WTC11 (cell line): Measurements from ENCODE around the gene RNF183. TPM values are rescaled to one million over a fixed set of nuclear protein-coding genes. Genes with fewer than 3 reads are reported as not detected.
"Not testable (repeated sequence)": the region's sequence is repeated elsewhere in the genome, so short reads cannot be mapped to it uniquely, and the experiment has no call there.

Source experiments
- ATAC-seq: fragments of 200-7000 bp; cut with Tn5 transposase; 2 replicates; pipeline ENCODE4 v1.10.0; 2021; ENCODE audit warnings: mild to moderate bottlenecking, moderate library complexity
- CTCF ChIA-PET: fragments of 300-600 bp; sonication (Branson Sonifier 250); formaldehyde crosslinking; loops from one replicate; lab custom pipeline; 2021; ENCODE audit warnings: antibody characterized with exemption; lab: Charles Lee
- POLR2A ChIA-PET: fragments of 350-600 bp; sonication (Branson Sonifier 250); formaldehyde crosslinking; loops from one replicate; lab custom pipeline; 2021; ENCODE audit warnings: antibody characterized with exemption; lab: Charles Lee
- DNase-seq: peaks from one replicate; pipeline ENCODE4 v3.0.0; 2021; ENCODE audit warnings: low spot score
- H3K27ac Mint-ChIP-seq: 2 replicates; pipeline ENCODE4 v1.8.0; 2021; ENCODE audit warnings: mixed read lengths
- H3K27me3 Mint-ChIP-seq: 2 replicates; pipeline ENCODE4 v1.8.0; 2021; ENCODE audit warnings: low read depth, mild to moderate bottlenecking, moderate library complexity, mixed read lengths
- H3K36me3 Mint-ChIP-seq: 2 replicates; pipeline ENCODE4 v1.8.0; 2021; ENCODE audit warnings: mixed read lengths
- H3K4me1 Mint-ChIP-seq: 2 replicates; pipeline ENCODE4 v1.8.0; 2022; ENCODE audit warnings: mixed read lengths
- H3K4me3 Mint-ChIP-seq: 2 replicates; pipeline ENCODE4 v1.8.0; 2021; ENCODE audit warnings: mild to moderate bottlenecking, moderate library complexity, mixed read lengths
- H3K9me3 Mint-ChIP-seq: 2 replicates; pipeline ENCODE4 v1.8.0; 2021; ENCODE audit warnings: mixed read lengths
- CREM ChIP-seq: sonication (generic); formaldehyde crosslinking; IDR thresholded peaks from 2 replicates; pipeline ENCODE4 v1.8.1; 2022; ENCODE audit warnings: mild to moderate bottlenecking, missing genetic modification reagents, moderate library complexity
- FOXJ3 ChIP-seq: sonication (generic); formaldehyde crosslinking; IDR thresholded peaks from 2 replicates; pipeline ENCODE4 v1.9.0; 2021; ENCODE audit warnings: missing genetic modification reagents, mild to moderate bottlenecking, borderline replicate concordance
- FOXK1 ChIP-seq: sonication (generic); formaldehyde crosslinking; IDR thresholded peaks from 2 replicates; pipeline ENCODE4 v1.8.0; 2022; ENCODE audit warnings: mild to moderate bottlenecking, moderate library complexity, missing genetic modification reagents
- JAZF1 ChIP-seq: fragments of 250-450 bp; sonication (Bioruptor Pico); IDR thresholded peaks from 2 replicates; pipeline ENCODE4 v1.9.0; 2021; ENCODE audit warnings: moderate library complexity, mild to moderate bottlenecking, inconsistent platforms
- MYBL2 ChIP-seq: sonication (generic); formaldehyde crosslinking; IDR thresholded peaks from 2 replicates; pipeline ENCODE4 v1.8.1; 2023; ENCODE audit warnings: mild to moderate bottlenecking, moderate library complexity, missing genetic modification reagents
- PRRX2 ChIP-seq: fragments of 250-450 bp; sonication (Bioruptor Pico); IDR thresholded peaks from 2 replicates; pipeline ENCODE4 v1.8.0; 2021; ENCODE audit warnings: mild to moderate bottlenecking
- SMAD3 ChIP-seq: sonication (generic); formaldehyde crosslinking; IDR thresholded peaks from 2 replicates; pipeline ENCODE4 v1.8.0; 2022; ENCODE audit warnings: missing genetic modification reagents, mild to moderate bottlenecking, borderline replicate concordance
- SMAD4 ChIP-seq: sonication (generic); formaldehyde crosslinking; IDR thresholded peaks from 2 replicates; pipeline ENCODE4 v1.8.0; 2022; ENCODE audit warnings: mild to moderate bottlenecking, missing genetic modification reagents
- ZBTB21 ChIP-seq: sonication (generic); formaldehyde crosslinking; IDR thresholded peaks from 2 replicates; pipeline ENCODE4 v1.8.1; 2023; ENCODE audit warnings: mild to moderate bottlenecking, missing genetic modification reagents, borderline replicate concordance
- total RNA-seq: library from RNA; stranded (reverse); gene quantifications from 3 replicates; pipeline ENCODE4 v1.2.3, GENCODE V29; 2021
- TF ChIP-seq, protein P1 (sequence below): fragments of 250-450 bp; sonication (Bioruptor Pico); IDR thresholded peaks from 2 replicates; pipeline ENCODE4 v2.1.2; 2022; ENCODE audit warnings: mild to moderate bottlenecking, moderate library complexity
- TF ChIP-seq, protein P2 (sequence below): sonication (generic); formaldehyde crosslinking; IDR thresholded peaks from 2 replicates; pipeline ENCODE4 v1.8.0; 2022; ENCODE audit warnings: mild to moderate bottlenecking, missing genetic modification reagents

Gene RNF183
- total RNA-seq, 1 experiment from 2014 or later = 0.17 TPM

DNA sequence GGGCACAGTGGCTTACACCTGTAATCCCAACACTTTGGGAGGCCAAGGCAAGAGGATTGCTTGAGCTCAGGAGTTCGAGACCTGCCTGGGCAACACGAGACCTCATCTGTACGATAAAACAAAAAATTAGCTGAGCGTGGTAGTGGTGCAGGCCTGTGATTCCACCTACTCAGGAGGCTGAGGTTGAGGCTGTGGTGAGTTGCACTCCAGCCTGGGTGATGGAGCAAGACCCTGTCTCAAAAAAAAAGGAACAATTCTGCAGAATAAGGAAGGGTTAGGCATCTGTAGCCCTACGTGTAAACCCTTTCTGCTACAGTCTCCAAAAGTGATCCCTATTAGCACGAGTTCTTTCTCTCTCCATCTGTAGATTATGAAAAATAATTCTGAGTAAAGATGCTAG is 47.7 kb downstream of the RNF183 start (continued):
- TF ChIP-seq, protein P1, sequence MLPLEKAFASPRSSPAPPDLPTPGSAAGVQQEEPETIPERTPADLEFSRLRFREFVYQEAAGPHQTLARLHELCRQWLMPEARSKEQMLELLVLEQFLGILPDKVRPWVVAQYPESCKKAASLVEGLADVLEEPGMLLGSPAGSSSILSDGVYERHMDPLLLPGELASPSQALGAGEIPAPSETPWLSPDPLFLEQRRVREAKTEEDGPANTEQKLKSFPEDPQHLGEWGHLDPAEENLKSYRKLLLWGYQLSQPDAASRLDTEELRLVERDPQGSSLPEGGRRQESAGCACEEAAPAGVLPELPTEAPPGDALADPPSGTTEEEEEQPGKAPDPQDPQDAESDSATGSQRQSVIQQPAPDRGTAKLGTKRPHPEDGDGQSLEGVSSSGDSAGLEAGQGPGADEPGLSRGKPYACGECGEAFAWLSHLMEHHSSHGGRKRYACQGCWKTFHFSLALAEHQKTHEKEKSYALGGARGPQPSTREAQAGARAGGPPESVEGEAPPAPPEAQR (CRISPR knock-in tag) = no peak

GRCh38 chr9:113254991-113255390 is 48.2 kb downstream of the RNF183 start:
- Mint-ChIP-seq H3K27me3 (no peaks in the 10 kb centered on the region), H3K36me3 (peaks cover 16% of the 10 kb centered on the region), H3K27ac (no peak overlapping the region), H3K4me3 (no peak overlapping the region), H3K9me3 (0 out of 2 replicates have a peak, but pooled peaks cover 3% of the 10 kb centered on the region), H3K4me1 (no peaks in the 10 kb centered on the region)
- DNase-seq (no peak), ATAC-seq (no peak)
- POLR2A ChIA-PET = interaction anchor here (0.5 kb wide), 1 partner anchor 23 kb away, joined by 4 read pairs; no protein-coding TSS in a partner anchor
- CTCF ChIA-PET = no interaction called here
- no peak for TF ChIP-seq PRRX2 (CRISPR knock-in tag)
- TF ChIP-seq, protein P1 (CRISPR knock-in tag) = no peak
- TF ChIP-seq CREM (CRISPR knock-in tag) = no peak
- TF ChIP-seq, protein P2, sequence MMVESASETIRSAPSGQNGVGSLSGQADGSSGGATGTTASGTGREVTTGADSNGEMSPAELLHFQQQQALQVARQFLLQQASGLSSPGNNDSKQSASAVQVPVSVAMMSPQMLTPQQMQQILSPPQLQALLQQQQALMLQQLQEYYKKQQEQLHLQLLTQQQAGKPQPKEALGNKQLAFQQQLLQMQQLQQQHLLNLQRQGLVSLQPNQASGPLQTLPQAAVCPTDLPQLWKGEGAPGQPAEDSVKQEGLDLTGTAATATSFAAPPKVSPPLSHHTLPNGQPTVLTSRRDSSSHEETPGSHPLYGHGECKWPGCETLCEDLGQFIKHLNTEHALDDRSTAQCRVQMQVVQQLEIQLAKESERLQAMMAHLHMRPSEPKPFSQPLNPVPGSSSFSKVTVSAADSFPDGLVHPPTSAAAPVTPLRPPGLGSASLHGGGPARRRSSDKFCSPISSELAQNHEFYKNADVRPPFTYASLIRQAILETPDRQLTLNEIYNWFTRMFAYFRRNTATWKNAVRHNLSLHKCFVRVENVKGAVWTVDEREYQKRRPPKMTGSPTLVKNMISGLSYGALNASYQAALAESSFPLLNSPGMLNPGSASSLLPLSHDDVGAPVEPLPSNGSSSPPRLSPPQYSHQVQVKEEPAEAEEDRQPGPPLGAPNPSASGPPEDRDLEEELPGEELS (CRISPR knock-in tag) = no peak
- no peak for TF ChIP-seq ZBTB21 (CRISPR knock-in tag)
- TF ChIP-seq FOXK1 (CRISPR knock-in tag) = no peak
- no peak for TF ChIP-seq FOXJ3 (CRISPR knock-in tag)
- TF ChIP-seq MYBL2 (CRISPR knock-in tag) = no peak

- Mint-ChIP-seq H3K4me3 (no peak overlapping the region), H3K36me3 (peaks cover 14% of the 10 kb centered on the region), H3K27ac (no peak overlapping the region), H3K27me3 (no peaks in the 10 kb centered on the region), H3K9me3 (peaks cover 8% of the 10 kb centered on the region), H3K4me1 (no peaks in the 10 kb centered on the region)
- ChIA-PET CTCF (no interaction called here), POLR2A (no interaction called here)
- no peak for ATAC-seq
- DNase-seq = no peak
- TF ChIP-seq SMAD4 (CRISPR knock-in tag) = no peak
- TF ChIP-seq JAZF1 (CRISPR knock-in tag) = no peak
- no peak for TF ChIP-seq SMAD3 (CRISPR knock-in tag)
- TF ChIP-seq, protein P2 (CRISPR knock-in tag) = no peak
Observed at GRCh38 chr9:113250807-113251206, 52.4 kb downstream of the RNF183 start.

DNA sequence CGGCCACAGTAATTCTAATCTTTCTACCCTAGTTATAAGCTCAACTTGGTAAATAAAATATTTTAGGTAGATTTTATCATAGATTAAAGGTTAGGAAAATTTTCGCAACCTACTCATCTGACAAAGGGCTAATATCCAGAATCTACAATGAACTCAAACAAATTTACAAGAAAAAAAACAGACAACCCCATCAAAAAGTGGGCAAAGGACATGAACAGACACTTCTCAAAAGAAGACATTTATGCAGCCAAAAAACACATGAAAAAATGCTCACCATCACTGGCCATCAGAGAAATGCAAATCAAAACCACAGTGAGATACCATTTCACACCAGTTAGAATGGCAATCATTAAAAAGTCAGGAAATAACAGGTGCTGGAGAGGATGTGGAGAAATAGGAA is 53.5 kb downstream of the RNF183 start:
- H3K27ac Mint-ChIP-seq, CTCF ChIA-PET, DNase-seq, H3K9me3 Mint-ChIP-seq, H3K27me3 Mint-ChIP-seq, H3K4me1 Mint-ChIP-seq, ATAC-seq, H3K4me3 Mint-ChIP-seq, POLR2A ChIA-PET: not testable (repeated sequence)
- peaks cover 14% of the 10 kb centered on the region for H3K36me3 Mint-ChIP-seq
